Adrenal gland (tissue), 12 donors: ENCODE measurements around the gene PIGBOS1. TPM values are rescaled to one million over a fixed set of nuclear protein-coding genes. Genes with fewer than 3 reads are reported as not detected.
A peak's percentile ranks its signal among the peaks of the same experiment; 100 is the strongest.

Experiments
- DNase-seq, 7 donors: peaks; one replicate each; pipeline ENCODE4 v3.0.0-alpha.2; 2019 to 2020
- H3K27ac ChIP-seq, 5 donors: fragments of 200-600 bp; sonication (generic) in 4 of 5; 1 replicate in 3 of 5; 2 replicates in 2 of 5; pipeline versions ENCODE4 v1.5.1 to v1.8.0; 2016 to 2020; ENCODE audit warnings: mild to moderate bottlenecking in 1 of 5
- H3K27me3 ChIP-seq: fragments of 200-600 bp; 2 replicates; pipeline ENCODE4 v1.8.0; 2021
- H3K36me3 ChIP-seq, 2 donors: fragments of 200-600 bp; replicated peaks in 1 of 2; 1 replicate in 1 of 2; 2 replicates in 1 of 2; pipeline versions ENCODE4 v1.5.1 to v1.8.0; 2018 to 2022
- H3K4me1 ChIP-seq, 2 donors: fragments of 200-600 bp; replicated peaks in 1 of 2; 1 replicate in 1 of 2; 2 replicates in 1 of 2; pipeline versions ENCODE4 v1.5.1 to v1.8.0; 2018 to 2021
- H3K4me3 ChIP-seq, 4 donors: fragments of 200-600 bp; sonication (generic) in 3 of 4; one replicate each; pipeline ENCODE4 v1.5.1; 2016 to 2018
- H3K9me3 ChIP-seq, 3 donors: fragments of 200-600 bp; sonication (generic) in 1 of 3; replicated peaks in 1 of 3; 1 replicate in 2 of 3; 2 replicates in 1 of 3; pipeline versions ENCODE4 v1.5.1 to v1.8.0; 2016 to 2021
- POLR2A ChIP-seq, 2 donors: fragments of 450-650 bp; IDR thresholded peaks; one replicate each; pipeline ENCODE4 v1.6.1; 2017; ENCODE audit warnings: antibody characterized with exemption in 2 of 2, mild to moderate bottlenecking in 2 of 2, moderate library complexity in 1 of 2
- WGBS, 4 donors: extraction: QIAGEN DNeasy Blood & Tissue Kit in 2 of 4; methylation state at CpG; one replicate each; pipeline versions ENCODE4 v1.1.5 to v1.1.7; 2013 to 2017; 5-methylcytosine and 5-hydroxymethylcytosine counted together
- intact Hi-C, 2 donors: fragments of 100-400 bp; cut with DNase I; formaldehyde crosslinking; loops; one replicate each; pipeline versions ENCODE4 v1.14.1 to v1.15.0; 2022 to 2023
- polyA plus RNA-seq, 3 donors: library from polyadenylated mRNA; stranded (reverse); fragments of 200-250 nt in 2 of 3; fragments of 350-450 nt in 1 of 3; fragmentation: Illumina TruSeq in 1 of 3; extraction: RNeasy Lipid Tissue Mini Kit (QIAGEN cat#74804) in 1 of 3; gene quantifications; one replicate each; pipeline ENCODE4 v1.2.3, GENCODE V29; 2013 to 2014
- total RNA-seq, 9 donors: library from RNA; depleted of rRNA in 4 of 9; stranded (reverse); fragments of >200 nt in 4 of 9; fragments of 120-200 nt in 1 of 9; fragmentation: NEBNext Ultra II Directional in 1 of 9; extraction: Animal tissue kit (Norgen Biotek cat#: 25700) in 1 of 9; gene quantifications; one replicate each; pipeline versions ENCODE4 v1.1.0 to v1.2.4, GENCODE V29; 2013 to 2023
- TF ChIP-seq, protein P1 (sequence below), 6 experiments: fragments of 450-650 bp in 4 of 6; fragments of 200-600 bp in 2 of 6; sonication (generic) in 1 of 6; IDR thresholded peaks; 1 replicate in 5 of 6; 2 replicates in 1 of 6; pipeline versions ENCODE4 v1.5.1 to v1.8.0; 2016 to 2021; ENCODE audit warnings: antibody characterized with exemption in 6 of 6, mild to moderate bottlenecking in 2 of 6, moderate library complexity in 1 of 6
- donor health status: healthy with polysubstance abuse.
- donor health status: Bipolar disorder and iron deficiency.
- donor health status: DM: yes; HTN: yes; CAD: no.
- donor health status: DM: no; HTN: no; CAD: no.
- donor health status: DM: no; HTN: no; CAD: no.
- donor health status: DM: yes; HTN: yes; CAD: no.

PIGBOS1 gene
- total and polyA plus RNA-seq, 12 donors = 11.1 to 22.0 (median 15.8) TPM

DNA sequence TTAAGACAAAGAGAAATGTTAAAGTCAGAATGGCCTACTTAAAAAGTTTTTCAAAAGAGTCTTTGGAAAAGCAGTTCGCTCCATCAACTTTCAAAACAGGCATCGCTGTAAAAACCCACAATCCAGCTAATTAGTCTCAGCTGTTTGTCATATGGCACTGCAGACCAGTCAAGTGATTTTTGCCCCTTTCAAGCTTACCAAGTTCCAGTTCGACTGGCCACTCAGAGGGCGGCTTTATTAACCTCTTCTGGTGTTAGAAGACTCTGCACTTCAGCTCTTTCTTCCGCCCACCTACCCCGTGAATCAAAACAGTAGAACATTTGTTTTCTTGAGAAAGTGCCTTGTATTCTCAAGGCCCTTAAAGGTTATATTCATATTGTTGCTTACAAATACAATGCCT, 48.6 kb downstream of the PIGBOS1 start:
- H3K4me3 ChIP-seq = no peak overlapping the region
- TF ChIP-seq POLR2A (IDR thresholded peaks at IDR 0.05) = no peak
- peaks cover 5 to 26% of the 10 kb centered on the region in 2 donors for H3K4me1 ChIP-seq
- H3K9me3 ChIP-seq = no peaks in the 10 kb centered on the region
- intact Hi-C loops = no loop called here
- no peaks in the 10 kb centered on the region for H3K27me3 ChIP-seq
- WGBS, 4 donors = 89 to 91% (median 90%) methylated on average over 6 of the region's 6 CpGs
- no peak overlapping the region for H3K27ac ChIP-seq
- DNase-seq = no peak
- no peaks in the 10 kb centered on the region for H3K36me3 ChIP-seq

DNA sequence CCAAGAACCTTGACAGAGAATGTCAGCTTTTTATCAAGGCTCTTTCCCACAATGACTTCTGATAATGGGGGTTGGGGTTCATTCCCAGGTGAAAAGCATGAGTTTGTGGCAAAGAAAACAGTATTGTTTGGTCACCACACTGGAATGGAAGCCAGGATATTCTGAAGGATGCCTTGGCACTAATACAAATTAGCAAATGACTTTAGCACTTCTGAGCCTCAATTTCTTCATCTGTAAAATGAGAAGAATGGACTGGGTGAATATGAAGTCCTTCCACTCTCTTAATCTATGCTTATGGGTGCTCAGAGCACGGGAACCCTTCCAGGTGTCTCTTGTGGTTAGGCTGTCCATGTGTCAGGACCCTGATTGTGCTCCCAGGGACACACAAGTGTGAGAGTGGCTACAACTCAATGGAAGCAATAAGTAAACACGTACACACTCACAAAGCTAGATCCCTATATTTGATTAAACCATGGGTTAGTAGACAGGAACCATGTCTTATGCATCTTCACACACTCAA, 50.7 kb downstream of the PIGBOS1 start:
- 81 to 100% (median 96%) methylated on average over 2 of the region's 2 CpGs for WGBS, 4 donors

DNA sequence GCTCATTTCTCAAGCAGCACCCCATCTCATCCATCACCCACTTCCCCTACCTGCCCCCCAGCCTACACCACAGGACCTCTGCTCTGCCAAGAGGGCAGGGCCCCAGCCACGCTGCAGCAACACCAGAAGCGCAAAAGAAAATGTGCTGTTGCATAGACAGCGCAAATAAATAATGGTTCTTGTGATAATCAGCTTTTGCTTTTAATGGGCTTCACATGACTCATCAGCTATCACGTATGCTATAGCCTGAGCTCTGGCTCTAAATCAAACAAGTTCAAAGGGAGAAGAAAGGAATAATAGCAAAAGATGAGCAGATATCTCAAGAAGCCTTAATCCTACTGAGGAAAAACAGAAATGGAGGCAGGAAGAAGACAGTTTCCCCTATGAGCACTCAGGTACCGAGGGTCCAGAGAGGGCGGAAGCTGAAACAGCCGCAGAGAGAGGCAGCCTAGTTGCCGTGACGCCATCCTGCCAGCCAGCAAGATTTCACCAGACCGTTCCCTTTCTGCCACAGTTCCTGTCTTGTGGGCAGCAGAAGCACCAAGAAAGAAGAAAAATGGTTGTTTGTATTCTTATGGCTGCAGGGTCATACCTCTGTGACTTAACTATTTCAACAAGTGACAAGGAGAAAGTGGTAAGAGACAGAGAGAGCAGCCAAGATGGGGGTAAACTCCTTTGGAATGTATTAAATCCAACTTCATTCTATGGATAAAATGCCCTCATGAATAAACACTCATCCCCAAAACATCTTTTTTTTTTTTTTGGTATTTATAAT, 51.3 kb downstream of the PIGBOS1 start:
- H3K27me3 ChIP-seq = no peaks in the 10 kb centered on the region
- 21 to 24% (median 23%) methylated on average over 10 of the region's 10 CpGs for WGBS, 4 donors
- H3K4me3 ChIP-seq = peak overlapping the region in 2 of 4 donors; percentile 2 to 21
- DNase-seq = peak; percentile 43 to 79 (median 65)
- intact Hi-C loops = no loop called here
- peaks cover 5 to 26% of the 10 kb centered on the region in 2 donors for H3K4me1 ChIP-seq
- no peaks in the 10 kb centered on the region for H3K36me3 ChIP-seq
- H3K9me3 ChIP-seq = no peaks in the 10 kb centered on the region
- peak in 1 of 2 donors; percentile 5 for TF ChIP-seq POLR2A (IDR thresholded peaks at IDR 0.05)
- TF ChIP-seq, protein P1, sequence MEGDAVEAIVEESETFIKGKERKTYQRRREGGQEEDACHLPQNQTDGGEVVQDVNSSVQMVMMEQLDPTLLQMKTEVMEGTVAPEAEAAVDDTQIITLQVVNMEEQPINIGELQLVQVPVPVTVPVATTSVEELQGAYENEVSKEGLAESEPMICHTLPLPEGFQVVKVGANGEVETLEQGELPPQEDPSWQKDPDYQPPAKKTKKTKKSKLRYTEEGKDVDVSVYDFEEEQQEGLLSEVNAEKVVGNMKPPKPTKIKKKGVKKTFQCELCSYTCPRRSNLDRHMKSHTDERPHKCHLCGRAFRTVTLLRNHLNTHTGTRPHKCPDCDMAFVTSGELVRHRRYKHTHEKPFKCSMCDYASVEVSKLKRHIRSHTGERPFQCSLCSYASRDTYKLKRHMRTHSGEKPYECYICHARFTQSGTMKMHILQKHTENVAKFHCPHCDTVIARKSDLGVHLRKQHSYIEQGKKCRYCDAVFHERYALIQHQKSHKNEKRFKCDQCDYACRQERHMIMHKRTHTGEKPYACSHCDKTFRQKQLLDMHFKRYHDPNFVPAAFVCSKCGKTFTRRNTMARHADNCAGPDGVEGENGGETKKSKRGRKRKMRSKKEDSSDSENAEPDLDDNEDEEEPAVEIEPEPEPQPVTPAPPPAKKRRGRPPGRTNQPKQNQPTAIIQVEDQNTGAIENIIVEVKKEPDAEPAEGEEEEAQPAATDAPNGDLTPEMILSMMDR (IDR thresholded peaks at IDR 0.05) = no peak
- H3K27ac ChIP-seq = peak overlapping the region; percentile 21 to 83 (median 75)

More for the DNA sequence above, 50.7 kb downstream of the PIGBOS1 start:
- Histone ChIP-seq H3K36me3 (no peaks in the 10 kb centered on the region), H3K27ac (peak overlapping the region in 3 of 5 donors; percentile 43 to 83 (median 75)), H3K4me1 (peaks cover 5 to 26% of the 10 kb centered on the region in 2 donors), H3K9me3 (no peaks in the 10 kb centered on the region), H3K4me3 (no peak overlapping the region), H3K27me3 (no peaks in the 10 kb centered on the region)
- TF ChIP-seq, protein P1 (IDR thresholded peaks at IDR 0.05) = no peak
- TF ChIP-seq POLR2A (IDR thresholded peaks at IDR 0.05) = no peak
- intact Hi-C loops = no loop called here
- DNase-seq = no peak

Other genes starting within 250 kb of the PIGBOS1 start
- 10 to 100 TPM; 31.9 to 76.2 (median 52.0) TPM for gene RSL24D1, start 122.2 kb downstream of the PIGBOS1 start, total RNA-seq
- gene RSL24D1, start 122.2 kb downstream of the PIGBOS1 start, polyA plus RNA-seq = 10 to 100 TPM; 43.0 to 52.3 (median 49.3) TPM
- 10 to 100 TPM in 8 of 9 donors, 1 to 10 TPM in 1; 7.1 to 78.3 (median 36.3) TPM for gene RAB27A, start 29.3 kb downstream of the PIGBOS1 start, total RNA-seq
- gene RAB27A, start 29.3 kb downstream of the PIGBOS1 start, polyA plus RNA-seq = 100 to 1,000 TPM in 1 of 3 donors, 10 to 100 TPM in 2; 12.6 to 102 (median 12.7) TPM
- 10 to 100 TPM in 7 of 9 donors, 1 to 10 TPM in 2; 9.5 to 19.6 (median 13.7) TPM for gene PIGB, start 99 bp upstream of the PIGBOS1 start, total RNA-seq
- 10 to 100 TPM; 16.2 to 33.8 (median 20.4) TPM for gene PIGB, start 99 bp upstream of the PIGBOS1 start, polyA plus RNA-seq
- 10 to 100 TPM; 44.4 to 85.7 (median 71.2) TPM for gene CCPG1, start 89.2 kb upstream of the PIGBOS1 start, total RNA-seq
- 100 to 1,000 TPM in 1 of 3 donors, 10 to 100 TPM in 2; 19.5 to 102 (median 21.6) TPM for gene CCPG1, start 89.2 kb upstream of the PIGBOS1 start, polyA plus RNA-seq
- 1 to 10 TPM in 7 of 9 donors, under 1 TPM in 2; 0.75 to 6.4 (median 2.1) TPM for gene PIERCE2, start 89.4 kb upstream of the PIGBOS1 start, total RNA-seq
- 1 to 10 TPM; 3.5 to 6.5 (median 4.3) TPM for gene PIERCE2, start 89.4 kb upstream of the PIGBOS1 start, polyA plus RNA-seq
- 1 to 10 TPM in 7 of 9 donors, under 1 TPM in 1, not detected in 1; 0.63 to 3.3 (median 1.8) TPM for gene DNAAF4, start 189.1 kb upstream of the PIGBOS1 start, total RNA-seq
- gene DNAAF4, start 189.1 kb upstream of the PIGBOS1 start, polyA plus RNA-seq = 1 to 10 TPM; 3.7 to 6.4 (median 4.3) TPM